HG03095 (cell line): Measurements from ENCODE around the gene ITFG1.
"Not testable (repeated sequence)": the region's sequence is repeated elsewhere in the genome, so short reads cannot be mapped to it uniquely, and the experiment has no call there.

Source experiments
- ATAC-seq: cut with Tn5 transposase; IDR thresholded peaks from one replicate; pipeline ENCODE4 v1.9.1; 2021; ENCODE audit warnings: moderate library complexity; ENCODE audit not compliant: unreplicated experiment

ITFG1 gene

DNA sequence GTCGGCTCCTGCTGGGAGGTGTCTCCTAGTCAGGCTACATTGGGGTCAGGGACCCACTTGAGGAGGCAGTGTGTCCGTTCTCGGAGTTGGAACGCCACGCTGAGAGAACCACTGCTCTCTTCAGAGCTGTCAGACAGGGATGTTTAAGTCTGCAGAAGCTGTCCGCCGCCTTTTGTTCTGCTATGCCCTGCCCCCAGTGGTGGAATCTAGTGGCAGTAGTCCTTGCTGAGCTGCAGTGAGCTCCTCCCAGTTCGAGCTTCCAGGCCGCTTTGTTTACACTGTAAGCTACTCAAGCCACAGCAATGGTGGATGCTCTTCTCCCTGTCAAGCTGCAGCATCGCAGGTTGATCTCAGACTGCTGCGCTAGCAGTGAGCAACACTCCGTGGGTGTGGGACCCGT is 36.0 kb downstream of the ITFG1 start:
- ATAC-seq: no peak

DNA sequence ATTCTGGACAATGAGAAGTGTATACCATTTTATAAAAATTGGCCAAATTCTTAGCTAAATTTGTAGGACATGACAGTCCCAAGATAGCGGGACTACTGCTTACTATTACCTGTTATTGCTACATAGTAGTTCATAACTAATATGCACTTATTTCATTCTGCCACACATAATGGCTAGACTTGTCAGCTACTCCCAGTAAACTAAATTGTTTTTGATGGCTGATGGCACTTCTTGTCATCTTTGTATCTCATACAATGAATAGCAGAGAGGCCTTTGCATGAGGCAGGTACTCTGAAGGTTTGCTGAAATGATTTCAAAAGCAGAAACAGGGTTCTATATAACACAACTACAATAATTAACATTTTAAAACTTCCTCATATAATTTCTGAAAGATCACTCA is 44.0 kb downstream of the ITFG1 start:
- no peak for ATAC-seq

DNA sequence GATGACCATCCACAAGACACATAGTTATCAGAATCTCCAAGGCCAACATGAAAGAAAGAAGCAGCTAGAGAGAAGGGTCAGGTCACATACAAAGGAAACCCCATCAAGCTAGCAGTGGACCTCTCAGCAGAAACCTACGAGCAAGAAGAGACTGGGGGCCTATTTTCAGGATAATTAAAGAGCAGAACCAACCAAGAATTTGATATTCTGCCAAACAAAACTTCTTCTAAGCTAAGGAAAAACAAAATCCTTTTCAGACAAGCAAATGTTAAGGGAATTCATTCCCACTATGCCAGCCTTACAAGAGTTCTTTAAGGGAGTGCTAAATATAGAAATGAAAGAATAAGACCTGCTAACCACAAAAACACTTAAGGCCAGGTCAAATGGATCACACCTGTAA is 47.8 kb downstream of the ITFG1 start:
- ATAC-seq: no peak

DNA sequence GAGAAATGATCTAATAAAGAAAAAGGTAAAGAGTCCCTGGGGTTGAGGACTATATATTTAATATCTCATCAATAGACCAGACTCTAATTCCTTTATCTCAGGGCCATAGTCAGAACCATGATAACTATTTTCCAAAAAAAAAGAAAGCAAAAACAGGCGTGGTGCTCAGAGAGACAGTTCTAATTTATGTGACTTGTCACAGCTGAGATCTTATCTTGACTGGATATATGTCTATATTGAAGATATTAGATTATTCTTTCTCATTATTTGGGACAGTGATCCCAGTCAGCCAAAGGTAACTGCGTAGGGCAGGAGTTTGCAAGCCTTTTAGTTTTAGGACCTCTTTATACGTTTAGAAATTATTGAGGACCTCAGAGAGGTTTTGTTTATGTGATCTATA is 52.4 kb downstream of the ITFG1 start:
- no peak for ATAC-seq

DNA sequence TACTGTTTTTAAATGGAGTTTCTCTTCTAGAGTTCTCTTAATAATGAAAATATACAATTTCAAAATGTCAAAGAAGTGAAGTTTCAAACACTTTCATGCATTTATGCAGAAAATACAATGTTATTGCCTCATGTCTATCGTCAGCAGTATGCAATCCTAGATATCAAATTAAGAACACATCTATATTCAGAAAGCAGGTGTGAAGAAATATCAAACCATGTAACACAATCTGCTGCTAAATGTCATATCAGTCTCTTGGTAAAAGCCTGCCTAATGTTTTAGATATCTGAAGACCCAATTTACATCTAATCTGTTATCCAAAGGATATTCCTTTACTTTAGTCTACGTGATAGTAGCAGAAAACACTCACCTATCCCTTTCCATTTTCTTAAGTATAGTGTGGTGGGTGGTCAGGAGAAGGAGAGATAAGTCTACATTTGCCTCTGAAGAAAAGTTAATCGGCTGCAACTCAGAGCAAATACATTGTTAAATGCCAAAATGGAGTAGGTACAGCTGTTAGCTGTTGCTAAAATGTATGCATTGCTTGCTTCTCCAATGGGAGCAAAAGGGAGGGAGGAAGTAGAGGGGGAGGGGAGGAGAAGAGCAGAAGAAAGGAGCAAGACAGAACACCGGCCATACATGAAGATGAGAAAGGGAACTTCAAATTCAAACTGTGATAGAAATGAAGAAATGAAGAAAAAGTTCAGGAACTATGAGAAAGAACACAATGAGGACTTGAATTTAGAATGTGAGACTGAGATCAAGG is 64.9 kb downstream of the ITFG1 start:
- ATAC-seq: no peak

DNA sequence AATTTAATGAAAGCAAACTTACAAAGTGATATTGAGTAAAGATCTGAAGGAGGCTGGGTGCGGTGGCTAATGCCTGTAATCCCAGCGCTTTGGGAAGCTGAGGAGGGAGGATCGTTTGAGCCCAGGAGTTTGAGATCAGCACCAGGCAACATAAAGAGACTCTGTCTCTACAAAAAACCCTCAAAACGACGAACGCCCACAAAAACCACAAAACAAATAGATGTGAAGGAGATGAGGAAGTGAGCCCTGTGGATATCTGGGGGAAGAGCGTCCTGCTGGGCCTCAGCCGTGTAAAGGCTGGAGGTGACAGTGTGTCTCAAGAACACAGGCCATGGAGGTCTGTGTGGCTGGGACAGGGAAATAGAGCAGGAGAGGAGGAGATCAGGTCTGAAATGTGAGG is 68.8 kb downstream of the ITFG1 start:
- peak; percentile 86 for ATAC-seq

DNA sequence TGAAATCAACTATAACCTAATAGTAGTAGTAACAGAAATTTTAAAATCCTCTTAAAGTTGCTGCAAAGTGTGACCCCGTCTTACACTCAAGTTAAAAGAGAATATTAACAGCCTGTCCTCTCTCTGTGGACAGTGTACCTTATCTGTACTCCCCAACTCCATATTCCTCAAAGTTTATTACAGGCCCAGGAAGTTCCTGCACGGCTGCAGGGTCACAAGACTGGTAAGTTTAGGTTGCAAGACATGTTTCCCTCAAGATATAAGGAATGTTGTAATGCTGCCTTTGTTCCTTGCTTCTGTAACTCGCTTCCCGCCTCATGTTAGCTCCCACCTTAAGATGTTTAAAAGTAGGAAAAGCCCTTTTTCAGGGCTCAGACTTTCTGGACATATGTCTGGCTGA is 72.2 kb downstream of the ITFG1 start:
- ATAC-seq: no peak

DNA sequence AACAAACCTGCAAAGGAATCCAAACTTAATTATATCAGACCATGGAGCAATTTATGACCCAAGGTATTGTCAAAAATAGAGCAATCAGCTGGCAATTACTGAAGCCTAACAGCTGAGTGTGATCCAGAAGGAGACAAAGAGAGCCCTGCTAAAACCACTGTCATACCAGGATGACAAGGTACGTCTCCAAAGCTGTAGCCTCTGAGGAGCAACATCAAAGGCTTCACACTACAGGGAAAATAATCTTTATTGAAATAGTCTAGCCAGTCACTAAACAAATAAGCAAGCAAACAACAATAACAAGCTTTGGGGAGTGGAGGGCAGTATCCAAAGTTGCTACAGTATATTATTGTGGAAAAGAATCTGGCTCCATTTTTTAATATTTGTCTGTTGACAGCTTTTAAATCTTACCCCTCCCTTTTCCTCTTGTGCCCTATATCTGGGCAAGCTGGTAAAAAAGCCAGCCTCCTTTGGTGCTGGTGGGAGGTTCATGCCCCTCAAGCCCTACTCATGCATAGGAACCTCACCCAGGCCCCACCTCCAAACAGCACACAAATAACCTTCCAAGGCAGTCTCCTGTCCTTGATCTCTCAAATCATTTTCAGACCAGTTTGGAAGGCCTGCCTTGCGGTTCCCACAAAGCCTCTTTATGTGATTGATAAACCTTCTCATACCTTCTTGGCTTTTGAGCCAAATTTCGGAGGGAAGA is 73.7 kb downstream of the ITFG1 start:
- no peak for ATAC-seq

DNA sequence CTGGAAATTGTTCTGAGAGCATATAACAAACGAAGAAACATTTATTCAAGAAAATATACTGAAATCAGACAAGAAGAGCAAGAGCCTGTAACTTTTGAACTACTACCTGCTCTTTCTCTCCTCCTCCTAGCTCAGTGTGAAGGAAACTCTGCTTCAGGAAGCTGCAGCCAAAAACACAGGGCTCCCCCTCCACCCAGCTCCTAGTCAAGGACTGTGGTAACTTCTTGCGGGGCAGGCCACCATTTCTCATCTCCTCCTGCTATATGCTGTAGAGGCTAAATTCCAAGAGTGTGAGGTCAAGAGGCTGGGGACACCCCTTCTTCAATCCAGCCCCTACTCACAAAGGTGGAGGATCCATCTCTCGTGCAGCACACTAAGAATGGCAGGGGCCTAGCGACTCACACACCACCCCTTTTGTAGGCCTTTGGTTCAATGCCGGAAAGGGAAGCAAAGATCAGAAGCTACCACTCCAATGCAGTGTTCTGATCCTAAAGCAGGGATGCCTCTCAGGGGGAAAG is 74.6 kb downstream of the ITFG1 start:
- ATAC-seq: no peak

DNA sequence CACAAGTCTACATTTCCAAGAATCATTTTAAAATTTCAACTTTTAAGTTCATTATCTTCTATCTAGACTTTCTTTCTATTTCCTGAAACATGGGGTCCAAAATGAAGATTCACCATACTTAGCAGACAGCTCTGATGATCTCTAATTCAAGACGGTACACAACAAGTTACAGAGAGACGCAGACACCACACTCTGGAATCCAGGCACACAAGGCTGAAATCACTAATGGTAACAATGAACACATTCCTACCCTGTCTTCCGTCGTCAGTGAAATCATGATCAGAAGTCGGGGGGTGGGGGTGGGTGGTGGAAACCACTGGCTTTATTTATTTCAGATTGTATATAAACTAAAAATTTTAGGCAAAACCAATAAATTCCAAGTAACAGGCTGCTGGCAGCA is 78.5 kb downstream of the ITFG1 start:
- ATAC-seq: no peak

DNA sequence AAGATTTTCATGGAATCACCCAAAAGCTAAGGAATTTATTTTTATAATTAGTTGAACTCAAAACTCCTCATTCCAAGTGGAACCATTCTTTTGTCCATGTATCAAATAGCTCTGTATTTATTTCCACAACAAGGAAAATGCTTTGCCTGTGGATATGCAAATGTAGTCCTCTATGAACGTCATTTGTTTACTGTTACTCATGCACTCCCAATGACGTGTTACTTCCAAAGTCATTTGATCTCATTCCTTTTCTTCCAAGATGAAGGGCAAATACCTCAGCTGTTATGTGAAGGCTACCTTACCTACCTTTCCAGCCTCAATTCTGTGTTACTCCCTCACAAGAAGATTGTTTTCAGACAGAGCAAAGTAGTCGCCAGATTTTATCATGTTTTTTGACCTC is 83.7 kb downstream of the ITFG1 start:
- ATAC-seq: no peak

DNA sequence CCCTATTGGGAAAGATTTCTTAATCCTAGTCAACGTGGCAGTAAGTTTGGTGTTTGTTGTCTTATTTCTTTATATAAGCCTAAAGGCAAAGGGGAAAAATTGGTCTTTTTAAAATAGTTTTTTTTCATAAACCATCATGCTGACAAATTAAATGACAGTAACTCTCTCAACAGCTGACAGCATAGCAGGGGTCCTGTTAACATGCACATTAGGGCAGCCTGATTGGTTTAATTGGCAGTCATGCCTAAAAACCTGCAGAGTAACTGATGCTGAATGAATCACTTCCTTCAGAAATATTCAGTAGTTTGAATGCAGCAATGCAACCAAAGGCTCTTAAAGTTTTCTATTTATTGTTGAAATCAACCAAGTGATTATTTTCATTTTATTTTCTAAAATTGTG is 85.4 kb downstream of the ITFG1 start:
- ATAC-seq: no peak

DNA sequence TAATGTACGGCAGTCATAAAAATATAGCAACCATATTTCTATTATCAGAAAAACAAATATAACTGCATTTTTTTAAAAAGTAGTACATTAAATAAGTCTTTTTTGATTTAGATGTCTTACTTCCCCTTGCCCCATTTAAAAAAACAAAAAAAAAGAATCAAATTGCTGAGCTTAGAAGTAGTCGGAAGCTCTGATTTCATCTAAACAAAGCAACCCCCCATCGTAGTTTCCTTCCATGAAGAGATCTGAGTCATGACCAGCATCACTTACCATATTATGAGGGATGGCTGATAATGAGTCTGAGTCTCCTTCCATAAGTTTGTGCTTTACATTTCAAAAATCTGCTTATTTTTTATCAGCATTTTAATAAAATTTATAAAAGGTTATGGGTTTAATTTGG is 86.2 kb downstream of the ITFG1 start:
- ATAC-seq: no peak

DNA sequence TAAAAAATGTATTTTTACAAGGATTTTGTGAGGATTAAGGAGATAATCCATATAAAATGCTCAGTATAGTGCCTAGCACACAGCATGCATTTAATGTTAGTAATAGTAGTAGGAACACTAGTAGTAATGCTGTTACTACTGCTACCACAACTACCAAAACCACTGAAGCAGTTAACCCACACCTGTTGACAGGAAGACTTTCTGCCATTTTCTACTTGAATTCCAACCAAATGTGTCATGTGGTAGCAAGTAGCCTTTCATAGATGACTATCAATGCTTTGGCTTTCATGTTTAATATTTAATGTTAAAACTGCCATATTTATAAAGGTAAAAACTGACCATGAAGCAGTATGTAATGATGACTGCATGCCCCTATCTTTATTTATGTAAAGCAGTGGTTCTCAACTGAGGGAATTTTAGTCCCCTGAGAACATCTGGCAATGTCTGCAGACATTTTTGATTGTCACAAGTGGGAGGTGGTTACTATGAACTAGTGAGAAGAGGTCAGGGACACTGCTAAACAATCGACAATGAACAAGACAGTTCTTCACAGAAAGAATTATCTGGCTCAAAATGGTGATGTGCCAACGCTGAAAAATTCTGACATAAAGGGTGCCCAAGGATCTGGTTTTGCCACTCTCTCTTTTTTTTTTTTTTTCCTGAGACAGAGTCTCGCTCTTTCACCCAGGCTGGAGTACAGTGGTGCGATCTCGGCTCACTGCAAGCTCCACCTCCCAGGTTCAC is 89.4 kb downstream of the ITFG1 start:
- ATAC-seq: no peak

DNA sequence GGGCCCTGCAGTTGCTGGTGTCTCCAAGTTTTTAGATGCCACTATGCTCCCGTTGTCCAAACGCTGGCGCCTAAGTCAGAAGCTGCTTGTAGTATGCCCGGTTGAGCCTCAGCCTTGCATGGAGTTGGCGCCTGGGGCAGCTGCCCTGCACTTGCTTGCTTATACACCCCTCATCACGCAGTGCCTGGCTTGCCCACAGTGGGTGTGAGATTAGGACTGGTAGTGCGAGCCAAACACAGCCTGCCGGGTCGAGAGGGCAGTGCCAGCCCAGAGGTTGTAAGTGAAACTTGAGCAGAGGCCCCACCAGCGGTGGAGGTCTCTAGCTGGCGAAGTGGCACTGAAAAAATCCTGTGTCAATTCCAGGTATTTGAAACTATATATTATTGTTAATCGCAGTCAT is 90.3 kb downstream of the ITFG1 start:
- ATAC-seq: no peak

DNA sequence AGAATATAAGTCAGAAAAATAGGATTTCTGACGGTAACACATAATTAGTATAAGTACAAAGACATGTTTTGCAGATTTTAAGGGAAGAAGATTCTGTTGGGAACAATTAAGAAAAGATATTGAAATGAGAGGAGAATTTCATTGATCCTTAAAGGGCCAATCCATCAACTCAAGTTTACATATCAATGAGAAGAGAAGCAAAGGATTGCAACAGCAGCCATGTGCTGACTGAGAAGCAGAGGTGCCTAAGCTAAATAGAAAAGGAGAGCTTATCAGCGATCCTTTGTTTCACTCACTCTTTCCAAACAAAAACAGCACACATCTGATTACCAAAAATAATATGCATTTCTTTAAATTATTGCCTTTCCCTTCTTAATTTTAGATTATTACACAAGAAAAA is 94.6 kb downstream of the ITFG1 start:
- ATAC-seq: no peak

DNA sequence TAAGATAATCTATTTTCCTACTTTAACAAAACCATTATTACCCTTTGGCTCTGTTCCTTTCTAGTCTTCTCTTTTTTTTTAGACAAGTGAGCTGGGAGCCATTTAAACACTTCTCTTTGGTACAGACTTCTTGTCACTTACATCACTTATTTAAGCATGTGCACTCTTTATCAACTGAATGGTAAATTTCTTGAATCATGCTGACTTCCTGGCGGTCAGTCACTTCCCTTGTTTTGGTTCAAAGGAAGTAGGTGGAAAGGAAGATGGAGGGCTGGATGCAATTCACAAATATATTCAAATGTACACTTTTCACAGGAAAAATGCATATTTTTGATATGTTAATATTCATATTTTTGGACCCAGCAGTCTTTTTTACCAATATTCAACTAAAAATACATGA is 97.1 kb downstream of the ITFG1 start:
- no peak for ATAC-seq

DNA sequence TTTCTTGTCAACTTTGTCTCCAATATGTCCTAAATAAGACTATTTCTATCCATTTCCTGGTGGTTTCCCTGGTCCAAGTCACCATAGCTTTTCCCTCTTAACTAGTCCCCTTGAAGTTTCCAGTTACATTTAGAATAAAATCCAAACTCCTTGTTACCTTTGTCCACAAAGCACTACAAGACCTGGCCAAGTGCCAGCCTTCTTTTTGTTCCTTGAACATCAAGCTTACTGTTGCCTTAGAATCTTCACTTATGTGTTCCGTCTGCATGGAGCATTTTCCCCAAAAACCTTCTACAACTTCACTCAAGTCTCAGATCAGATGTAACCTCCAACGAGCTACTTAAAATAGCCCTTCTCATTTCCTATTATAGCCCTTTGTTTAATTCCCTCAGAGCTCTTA is 101.4 kb downstream of the ITFG1 start:
- no peak for ATAC-seq

DNA sequence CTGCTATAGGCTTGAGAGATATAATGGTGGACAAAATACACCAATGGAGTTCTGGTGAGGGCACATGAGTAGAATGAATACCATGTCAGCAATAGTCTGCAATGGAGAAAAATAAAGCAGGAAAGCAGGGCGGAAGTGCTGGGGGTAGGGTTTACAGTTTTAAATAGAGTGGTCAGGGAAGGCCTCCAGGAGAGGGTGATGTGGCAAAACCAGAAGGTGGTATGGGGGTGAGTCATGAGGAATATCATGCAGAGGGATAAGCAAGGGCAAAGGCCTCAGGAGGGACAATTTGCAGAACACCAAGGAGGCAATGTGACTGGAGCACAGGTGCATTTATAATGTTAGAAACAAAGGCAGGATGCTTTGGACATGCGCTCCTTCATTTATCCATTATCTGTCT is 102.0 kb downstream of the ITFG1 start:
- ATAC-seq: no peak

DNA sequence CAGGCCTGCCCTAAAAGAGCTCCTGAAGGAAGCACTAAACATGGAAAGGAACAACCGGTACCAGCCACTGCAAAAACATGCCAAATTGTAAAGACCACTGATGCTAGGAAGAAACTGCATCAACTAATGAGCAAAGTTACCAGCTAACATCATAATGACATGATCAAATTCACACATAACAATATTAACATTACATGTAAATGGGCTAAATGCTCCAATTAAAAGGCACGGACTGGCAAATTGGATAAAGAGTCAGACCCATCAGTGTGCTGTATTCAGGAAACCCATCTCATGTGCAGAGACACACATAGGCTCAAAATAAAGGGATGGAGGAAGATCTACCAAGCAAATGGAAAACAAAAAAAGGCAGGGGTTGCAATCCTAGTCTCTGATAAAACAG is 111.8 kb downstream of the ITFG1 start:
- not testable (repeated sequence) for ATAC-seq

DNA sequence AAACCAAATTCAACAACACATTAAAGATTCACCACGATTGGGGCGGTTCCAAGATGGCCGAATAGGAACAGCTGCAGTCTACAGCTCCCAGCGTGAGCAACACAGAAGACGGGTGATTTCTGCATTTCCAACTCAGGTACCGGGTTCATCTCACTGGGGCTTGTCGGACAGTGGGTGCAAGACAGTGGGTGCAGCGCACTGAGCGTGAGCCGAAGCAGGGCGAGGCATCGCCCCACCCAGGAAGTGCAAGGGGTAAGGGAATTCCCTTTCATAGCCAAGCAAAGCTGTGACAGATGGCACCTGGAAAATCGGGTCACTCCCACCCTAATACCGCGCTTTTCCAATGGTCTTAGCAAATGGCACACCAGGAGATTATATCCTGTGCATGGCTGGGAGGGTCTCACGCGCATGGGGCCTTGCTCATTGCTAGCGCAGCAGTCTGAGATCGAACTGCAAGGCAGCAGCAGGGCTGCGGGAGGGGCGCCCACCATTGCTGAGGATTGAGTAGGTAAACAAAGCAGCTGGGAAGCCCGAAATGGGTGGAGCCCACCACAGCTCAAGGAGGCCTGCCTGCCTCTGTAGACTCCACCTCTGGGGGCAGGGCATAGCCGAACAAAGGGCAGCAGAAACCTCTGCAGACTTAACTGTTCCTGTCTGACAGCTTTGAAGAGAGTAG is 113.7 kb downstream of the ITFG1 start:
- ATAC-seq: not testable (repeated sequence)
